NCI-H748 treated with DMSO at 0.1 percent for 48 hours (cell line): Measurements from ENCODE around the gene INPP5A.

Source experiments
- DNase-seq: peaks from one replicate; lab custom pipeline; 2025; lab: John Stamatoyannopoulos, UW

INPP5A gene

DNA sequence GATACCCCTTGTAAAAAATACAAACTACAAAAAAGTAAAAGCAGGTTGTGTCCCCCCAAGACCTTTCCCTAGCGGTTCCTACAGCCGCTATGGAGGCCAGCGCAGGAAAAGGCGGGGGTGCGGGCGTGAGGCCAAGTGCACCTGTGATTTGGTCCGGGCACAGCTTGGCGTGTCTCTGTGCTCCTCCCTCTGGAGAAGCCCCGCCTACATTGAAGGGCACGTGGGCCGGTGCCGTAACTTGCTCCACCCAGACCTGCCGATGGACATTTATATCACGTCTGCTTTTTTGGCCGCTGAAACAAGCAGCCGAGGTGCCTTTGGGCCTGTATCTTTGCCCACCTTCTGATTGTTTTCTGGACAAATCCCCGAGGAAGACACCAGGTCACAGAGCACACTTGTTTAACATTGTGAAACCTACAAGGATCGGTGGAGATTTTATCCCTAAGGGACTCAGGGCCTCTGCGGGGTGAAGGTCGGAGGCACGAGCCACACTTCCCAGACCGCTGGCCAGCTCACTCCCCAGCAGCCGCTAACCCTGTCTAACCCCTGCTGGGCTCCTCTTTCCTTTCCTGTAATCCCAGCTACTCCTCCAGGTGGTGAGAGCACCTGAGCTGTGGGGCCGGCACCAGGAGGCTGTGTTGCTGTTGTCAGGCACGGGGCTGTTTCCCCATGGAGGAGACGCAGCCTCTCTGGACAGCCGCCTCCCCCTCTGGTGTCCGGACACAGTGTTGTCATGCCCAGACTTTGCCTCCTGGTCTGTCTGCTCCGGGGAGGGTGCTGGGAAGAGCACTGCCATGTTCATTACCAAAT, 18.8 kb upstream of the INPP5A start:
- no peak for DNase-seq

- DNase-seq = no peak
These were observed 18.0 kb upstream of the INPP5A start for GRCh38 chr10:132519382-132520176.

DNA sequence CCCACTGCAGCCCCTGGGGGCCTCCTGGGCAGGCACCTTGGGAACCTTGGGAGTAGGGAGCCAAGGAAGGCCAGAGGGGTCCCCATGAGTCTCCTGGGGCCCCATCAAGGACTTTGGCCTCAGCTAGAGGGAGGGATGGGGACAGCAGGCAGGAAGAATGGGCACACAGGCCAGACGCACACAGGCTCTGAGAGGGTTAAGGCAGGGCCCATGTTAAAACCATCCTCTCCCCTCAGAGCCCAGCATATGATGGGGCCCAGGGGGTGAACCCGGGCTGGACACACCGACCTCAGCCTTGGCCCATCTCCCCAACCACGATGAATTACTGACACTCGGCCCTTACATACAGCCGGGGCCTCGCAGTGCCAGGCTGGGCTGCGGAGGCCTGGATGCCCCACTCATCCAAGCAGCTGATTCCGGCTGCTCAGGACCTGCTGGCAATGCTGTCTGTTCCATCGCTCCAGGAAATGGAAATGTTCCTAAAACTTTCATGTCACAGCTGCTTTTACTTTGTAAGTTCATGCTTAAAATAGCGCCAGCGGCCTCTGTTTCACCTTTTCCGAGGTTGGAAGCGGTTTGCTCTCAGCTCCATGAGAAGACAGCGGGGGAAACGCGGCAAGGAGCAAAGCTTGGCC, 17.3 kb upstream of the INPP5A start:
- DNase-seq = no peak

DNA sequence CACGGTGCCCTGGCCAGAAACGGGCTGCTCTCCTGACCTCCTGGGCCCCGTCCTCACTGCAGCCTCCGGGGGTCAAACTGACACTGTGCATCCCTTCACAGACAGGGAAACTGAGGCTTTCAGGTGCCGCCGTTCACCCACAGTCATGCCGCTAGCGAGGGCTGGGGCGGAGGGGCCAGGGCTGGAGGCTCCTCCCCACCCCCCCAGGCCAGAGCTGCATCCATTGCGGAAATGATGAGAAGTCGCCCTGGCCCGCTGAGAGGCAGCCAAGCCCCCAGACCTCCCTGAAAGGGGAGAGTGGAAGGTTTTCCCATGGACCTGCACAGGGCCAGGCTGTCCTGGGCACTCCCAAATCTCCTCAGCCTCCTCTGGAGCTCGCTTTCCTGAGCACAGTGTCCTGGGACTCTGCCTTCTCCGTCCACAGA, 16.5 kb upstream of the INPP5A start:
- no peak for DNase-seq

DNA sequence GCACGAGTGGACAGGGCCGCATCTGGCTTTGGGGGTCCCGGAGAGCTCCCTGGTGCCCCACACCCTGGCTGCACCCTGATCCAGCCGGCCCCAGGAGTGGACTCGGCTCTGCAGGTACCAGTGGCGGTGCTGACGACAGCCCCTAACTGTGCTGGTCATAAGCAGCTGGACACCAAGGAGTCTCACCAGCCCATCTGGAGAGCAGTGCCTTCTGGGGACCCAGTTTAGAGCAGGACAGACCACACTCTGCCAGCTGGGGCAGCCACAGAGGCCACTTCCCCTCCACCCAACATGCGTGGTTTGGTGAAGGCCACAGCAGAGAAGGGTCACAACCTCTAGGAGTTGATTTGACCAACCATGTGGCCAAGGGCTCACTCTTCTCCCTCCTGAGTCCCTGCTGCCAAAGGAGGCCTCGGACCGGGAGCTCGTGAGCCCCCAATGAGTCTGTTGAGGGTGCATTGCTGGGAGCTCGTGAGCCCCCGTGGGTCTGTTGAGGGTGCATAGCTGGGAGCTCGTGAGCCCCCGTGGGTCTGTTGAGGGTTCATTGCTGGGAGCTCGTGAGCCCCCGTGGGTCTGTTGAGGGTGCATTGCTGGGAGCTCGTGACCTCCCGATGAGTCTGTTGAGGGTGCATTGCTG, 16.0 kb upstream of the INPP5A start:
- no peak for DNase-seq

DNA sequence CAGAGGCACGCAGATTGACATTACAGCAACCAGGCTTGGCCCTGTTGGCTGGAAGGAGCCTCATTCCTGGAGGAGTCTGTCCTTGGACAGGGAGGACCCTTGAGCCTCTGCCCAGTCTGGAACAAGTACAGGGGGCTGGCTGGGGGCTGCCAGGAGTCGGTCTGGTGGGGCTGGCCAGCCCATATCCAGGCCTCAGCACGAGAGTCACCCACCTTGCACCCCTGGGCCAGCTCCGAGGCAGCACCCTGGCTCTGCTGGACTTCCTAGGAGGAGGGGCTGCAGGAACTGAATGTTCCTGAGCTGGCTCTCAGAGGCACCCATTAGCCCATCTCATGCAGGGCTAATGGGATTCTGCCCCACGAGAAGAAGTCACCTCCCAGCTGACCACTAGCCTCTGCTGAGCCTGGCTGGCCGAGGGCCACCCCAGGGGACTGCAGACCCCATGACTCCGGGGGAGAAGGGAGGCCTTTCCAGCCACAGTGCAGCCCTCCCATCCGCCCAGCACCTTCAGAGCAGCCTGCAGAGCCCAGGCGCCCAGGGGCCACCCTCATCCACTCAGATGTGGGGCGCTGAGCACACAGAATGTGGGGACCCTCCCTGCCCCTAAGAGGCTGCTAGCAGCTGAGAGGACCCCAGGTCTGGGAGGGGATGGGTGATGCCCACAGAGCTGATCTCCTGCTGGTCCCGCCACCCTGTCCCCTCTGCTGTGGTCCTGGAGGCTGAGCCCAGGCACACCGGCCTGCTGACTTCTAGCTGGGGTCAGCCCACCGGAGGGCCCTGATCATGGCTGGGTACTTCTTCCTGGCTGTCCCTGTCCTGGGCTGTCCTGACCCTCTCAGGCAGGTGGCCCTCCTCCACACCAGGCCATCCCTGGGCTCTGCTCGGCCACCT, 14.8 kb upstream of the INPP5A start:
- DNase-seq = no peak

- DNase-seq = no peak
These were observed 13.8 kb upstream of the INPP5A start for GRCh38 chr10:132523561-132524442.

DNA sequence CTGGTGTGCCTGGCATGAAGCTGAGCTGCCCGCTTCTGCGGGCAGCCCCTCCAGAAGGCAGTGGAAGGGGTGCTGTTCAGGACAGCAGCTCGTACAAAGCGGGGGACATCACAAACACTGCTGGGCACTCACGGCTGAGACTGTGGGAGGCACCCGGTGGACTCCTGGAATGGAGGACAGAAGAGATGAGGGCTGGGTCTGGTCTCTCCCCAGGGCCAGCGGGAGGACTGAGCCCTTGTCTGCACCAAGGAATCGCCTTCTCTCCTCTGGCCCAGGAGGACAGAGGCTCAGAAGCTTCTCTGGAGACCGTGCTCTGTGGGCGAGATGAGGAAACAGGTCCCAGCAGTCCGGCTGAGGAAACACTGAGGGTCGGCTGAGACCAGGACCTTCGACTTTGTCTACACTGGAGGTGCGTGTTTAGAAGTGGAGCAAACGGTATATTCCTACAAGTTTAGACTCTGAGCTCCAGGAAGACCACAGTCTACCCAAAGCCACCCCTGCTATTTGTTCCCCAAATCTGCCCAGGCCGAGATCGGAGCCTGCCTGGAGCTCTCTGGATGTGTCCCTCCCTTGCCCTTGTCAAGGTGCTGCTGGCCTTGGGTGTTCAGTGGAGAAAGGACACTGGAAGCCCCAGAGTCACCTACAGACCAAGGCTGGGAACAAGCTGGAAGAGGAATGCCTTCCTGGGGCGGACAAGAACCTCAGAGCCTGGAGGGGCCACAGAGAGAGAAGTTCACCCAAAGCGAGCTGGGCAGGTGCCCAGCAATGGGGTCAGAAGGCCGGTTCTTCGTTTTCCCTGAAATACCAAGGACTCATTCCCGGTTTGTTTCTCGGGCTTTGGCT, 12.9 kb upstream of the INPP5A start:
- no peak for DNase-seq

GRCh38 chr10:132526676-132527075, 10.9 kb upstream of the INPP5A start:
- no peak for DNase-seq

DNA sequence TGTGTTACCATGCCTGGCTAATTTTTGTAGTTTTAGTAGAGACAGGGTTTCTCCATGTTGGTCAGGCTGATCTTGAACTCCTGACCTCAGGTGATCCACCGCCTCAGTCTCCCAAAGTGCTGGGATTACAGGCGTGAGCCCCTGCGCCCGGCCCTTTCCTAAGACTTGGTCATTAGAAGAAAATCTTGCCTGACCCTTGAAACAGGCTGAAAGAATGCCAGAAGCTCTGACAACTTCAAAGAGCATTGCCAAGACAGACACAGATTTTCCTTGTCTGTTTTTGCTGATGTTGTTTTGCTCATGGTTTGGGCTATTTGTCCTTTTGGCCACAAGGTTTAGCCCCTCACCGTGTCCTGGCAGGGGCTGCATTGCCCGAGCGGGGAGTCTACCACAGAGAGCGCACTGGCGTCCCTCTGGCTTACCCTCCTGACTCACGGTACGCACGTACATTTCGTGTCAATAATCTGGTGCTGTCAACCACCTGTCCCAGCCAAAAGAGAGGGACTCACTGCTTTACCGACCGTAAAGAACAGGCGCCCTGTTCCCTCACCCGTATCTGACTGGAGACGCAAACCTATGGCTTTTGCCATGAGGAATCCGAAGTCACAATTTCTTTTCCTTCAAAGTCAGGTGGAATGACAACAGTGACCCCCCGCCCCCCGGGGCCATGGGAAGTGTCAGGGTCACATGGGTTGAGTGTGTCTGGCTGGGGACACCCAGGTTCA, 10.1 kb upstream of the INPP5A start:
- no peak for DNase-seq

- no peak for DNase-seq
These were observed 9.4 kb upstream of the INPP5A start for GRCh38 chr10:132528064-132528691.

- DNase-seq = no peak
These were observed 5.4 kb upstream of the INPP5A start for GRCh38 chr10:132532179-132532578.

GRCh38 chr10:132532749-132533560, 4.6 kb upstream of the INPP5A start:
- no peak for DNase-seq

DNA sequence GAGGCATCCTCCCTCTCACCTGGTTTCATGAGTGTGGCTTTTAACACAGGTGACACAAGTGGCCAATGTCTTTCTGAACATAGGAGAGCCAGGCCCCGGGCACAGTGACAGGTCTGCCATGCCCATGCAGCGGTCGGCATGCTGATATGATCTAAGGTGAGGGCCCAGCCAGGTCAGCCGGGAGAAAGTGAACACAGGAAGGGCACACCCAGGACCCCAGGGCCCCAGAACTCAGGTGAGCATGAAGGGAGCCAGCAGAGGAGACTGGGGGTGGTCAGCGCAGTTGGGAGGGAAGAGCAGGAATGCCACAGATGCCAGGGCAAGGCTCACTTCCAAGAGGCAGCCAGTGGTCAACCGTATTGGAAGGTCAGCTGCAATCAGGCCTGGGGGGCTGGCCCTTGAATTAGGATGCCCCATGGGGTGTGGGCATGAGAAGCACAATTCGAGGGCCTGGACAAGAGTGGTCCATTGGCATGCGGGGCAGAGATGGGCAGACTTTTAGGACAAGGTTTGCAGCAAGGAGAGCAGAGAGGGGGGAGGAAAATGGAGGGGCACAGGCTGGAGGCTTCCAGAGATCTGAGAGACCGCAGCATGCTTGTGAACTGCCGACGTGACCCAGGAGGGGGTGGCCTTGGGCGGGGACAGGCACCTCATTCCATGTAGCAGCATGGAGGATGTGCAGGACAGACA, 3.9 kb upstream of the INPP5A start:
- no peak for DNase-seq

DNA sequence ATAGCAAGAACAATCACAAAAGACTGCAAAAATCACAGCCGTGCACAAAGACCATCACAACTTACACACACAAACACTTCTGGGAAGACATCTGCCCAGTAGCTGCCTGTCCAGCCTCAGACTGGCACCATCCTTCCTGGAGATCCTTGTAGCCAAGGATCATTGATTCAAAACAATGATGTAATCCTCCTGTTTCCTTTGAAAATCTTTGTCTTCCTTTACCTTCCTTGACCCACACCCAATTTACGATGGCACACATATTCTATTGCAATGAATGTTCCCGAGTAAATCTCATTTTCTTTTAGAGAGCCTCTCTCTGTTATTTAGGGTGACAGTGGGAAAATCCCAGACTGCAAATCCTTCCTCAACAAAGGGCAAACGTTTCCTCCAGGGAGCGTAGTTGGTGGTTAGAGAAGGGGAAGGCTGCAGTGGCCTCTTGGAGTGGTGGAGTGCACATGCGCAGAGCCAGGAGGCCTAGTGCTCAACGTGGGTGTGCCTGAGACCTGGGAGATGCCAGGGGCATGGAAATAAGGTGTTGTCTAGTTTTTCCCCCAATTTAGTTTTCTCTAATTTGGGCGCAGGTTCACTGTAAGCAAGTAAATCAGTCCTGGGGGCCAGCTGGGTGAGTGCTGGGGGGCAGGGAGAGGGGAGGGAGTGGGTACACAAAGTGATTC, 3.1 kb upstream of the INPP5A start:
- no peak for DNase-seq

GRCh38 chr10:132535065-132535651, 2.4 kb upstream of the INPP5A start:
- no peak for DNase-seq
